ENCODE measurements around the gene LILRB1.
A peak's percentile ranks its signal among the peaks of the same experiment; 100 is the strongest.
"Not testable (repeated sequence)": the region's sequence is repeated elsewhere in the genome, so short reads cannot be mapped to it uniquely, and the experiment has no call there.

LILRB1 gene

GRCh38 chr19:54626757-54627156 is 3.5 kb upstream of the LILRB1 start:
- FAIRE-seq: no peak

DNA sequence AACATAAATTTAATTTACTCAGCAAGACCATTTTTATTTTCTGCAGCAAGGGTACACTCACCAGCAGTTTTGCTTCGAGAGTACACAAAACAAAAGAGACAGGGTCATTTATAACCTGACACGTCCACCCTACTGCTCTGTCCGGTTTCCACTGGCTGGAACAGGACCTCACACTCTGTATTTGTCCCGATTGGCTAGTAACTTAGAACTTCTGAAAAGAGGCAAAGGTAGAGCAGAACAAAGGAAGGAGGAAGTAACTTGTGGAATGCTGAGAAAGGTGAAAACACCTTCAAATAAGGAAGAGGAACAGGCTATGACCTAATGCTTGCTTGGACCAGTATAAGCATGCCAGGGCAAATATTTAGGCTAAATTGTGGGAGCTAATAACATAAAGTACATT is 2.4 kb upstream of the LILRB1 start:
- not testable (repeated sequence) for FAIRE-seq

GRCh38 chr19:54630782-54631181 is 498 bp downstream of the LILRB1 start:
- no peak for FAIRE-seq

GRCh38 chr19:54631489-54632337 is 1.4 kb downstream of the LILRB1 start:
- FAIRE-seq: not testable (repeated sequence)

DNA sequence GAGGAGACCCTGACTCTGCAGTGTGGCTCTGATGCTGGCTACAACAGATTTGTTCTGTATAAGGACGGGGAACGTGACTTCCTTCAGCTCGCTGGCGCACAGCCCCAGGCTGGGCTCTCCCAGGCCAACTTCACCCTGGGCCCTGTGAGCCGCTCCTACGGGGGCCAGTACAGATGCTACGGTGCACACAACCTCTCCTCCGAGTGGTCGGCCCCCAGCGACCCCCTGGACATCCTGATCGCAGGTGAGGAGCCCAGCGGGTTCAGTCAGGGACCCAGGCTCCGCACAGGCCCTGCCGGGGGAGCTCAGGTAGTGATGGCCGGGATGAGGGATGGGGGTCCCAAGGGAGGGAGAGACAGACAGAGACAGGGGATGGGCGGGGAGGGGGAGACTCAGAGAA is 2.2 kb downstream of the LILRB1 start:
- not testable (repeated sequence) for FAIRE-seq

DNA sequence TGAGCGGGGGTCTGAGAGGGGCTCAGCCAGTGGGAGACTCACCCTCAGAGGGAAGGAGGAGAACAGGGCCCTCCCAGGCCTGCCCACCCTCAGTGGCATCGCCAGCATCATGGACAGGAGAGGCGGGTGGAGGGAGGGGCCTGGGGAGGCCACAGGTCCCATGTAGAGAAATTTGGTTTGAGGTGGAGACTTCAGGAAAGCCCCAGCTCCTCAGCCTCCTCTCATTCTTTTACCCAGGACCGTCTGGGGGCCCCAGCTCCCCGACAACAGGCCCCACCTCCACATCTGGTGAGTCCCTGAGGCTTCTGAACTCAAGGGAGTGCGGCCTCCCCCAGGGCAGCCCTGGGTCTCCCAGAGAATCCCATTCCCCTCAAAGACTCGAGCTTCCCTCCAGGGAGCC is 3.1 kb downstream of the LILRB1 start:
- no peak for FAIRE-seq

GRCh38 chr19:54636081-54636480 is 5.8 kb downstream of the LILRB1 start:
- not testable (repeated sequence) for FAIRE-seq

- no peak for FAIRE-seq
Observed at GRCh38 chr19:54638683-54639082, 8.4 kb downstream of the LILRB1 start.

GRCh38 chr19:54642953-54643352 is 12.7 kb downstream of the LILRB1 start:
- FAIRE-seq: not testable (repeated sequence)

GRCh38 chr19:54643583-54643982 is 13.3 kb downstream of the LILRB1 start:
- not testable (repeated sequence) for FAIRE-seq

DNA sequence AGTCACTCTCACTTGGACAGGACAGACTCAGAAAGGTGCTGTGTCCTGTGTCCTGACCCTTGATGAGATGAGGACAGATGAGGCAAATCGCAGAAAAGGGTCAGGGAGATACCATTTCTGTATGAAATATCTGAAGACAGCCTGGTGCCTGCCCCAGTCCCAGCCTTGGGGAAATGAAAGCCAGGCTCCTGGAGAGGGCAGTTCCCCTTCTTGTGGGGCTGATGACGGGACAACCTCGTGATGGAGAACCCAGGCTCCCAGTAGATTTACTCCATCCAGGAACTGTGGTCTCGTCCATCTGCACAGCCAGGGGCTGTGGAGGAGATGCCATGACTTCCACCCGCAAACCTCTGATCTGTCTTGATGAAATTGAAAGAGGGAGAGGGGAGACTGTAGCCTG is 13.8 kb downstream of the LILRB1 start:
- no peak for FAIRE-seq

GRCh38 chr19:54646331-54646841 is 16.1 kb downstream of the LILRB1 start:
- FAIRE-seq: no peak

GRCh38 chr19:54648129-54648528 is 17.8 kb downstream of the LILRB1 start:
- no peak for FAIRE-seq

DNA sequence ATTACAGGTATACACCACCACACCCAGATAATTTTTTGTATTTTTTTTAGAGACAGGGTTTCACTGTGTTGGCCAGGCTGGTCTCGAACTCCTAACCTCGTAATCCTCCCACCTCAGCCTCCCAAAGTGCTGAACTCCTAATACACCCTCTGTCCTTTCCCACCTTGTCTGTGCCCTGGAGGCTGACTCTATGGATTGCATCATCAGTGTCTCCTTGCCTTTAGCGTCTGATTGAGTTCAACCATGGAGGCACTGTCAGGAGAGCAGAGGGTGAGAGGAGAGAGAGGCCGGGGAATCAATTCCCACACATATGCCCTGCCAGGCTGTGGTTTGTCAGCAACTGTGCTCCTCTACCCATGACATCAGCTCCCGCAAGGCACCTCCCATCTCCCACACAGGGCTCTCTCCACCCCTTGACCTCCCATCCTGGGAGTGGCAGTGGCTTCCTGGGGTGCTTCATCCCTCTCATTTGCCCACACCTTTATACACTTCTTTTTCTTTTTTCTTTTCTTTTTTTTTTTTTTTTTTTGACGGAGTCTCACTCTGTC is 19.9 kb downstream of the LILRB1 start:
- FAIRE-seq: no peak

GRCh38 chr19:54653181-54653809 is 23.0 kb downstream of the LILRB1 start:
- peak; percentile 92 for FAIRE-seq

DNA sequence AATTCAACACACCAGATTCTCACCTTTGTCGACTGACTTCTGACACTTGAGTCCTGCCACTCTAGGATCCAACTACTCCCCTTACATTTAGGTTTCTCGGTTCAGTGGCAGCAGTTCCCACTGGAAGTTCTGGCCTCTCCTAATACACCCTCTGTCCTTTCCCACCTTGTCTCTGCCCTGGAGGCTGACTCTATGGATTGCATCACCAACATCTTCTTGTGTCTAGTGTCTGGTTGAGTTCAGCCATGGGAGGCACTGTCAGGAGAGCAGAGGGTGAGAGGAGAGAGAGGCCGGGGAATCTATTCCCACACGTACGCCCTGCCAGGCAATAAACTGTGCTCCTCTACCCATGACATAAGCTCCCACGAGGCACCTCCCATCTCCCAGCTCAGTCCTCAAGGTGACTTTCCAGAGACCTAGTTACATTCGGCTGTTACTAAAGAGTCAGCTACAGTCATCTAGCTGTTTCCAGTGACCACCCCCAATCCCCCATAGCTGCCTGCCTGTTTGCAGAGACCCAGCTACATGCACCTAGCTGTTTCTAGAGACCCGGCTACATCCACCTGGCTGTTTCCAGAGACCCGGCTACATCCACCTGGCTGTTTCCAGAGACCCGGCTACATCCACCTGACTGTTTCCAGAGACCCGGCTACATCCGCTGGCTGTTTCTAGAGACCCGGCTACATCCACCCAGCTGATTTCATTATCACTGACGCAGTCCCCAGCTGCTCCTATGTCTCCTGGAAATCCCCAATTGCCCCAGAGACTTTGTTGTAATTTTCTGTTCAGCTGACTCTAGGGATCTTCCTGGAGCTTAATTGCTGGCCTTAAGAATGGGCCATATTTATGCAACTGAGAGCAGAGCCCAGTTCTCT is 24.4 kb downstream of the LILRB1 start:
- FAIRE-seq: no peak

DNA sequence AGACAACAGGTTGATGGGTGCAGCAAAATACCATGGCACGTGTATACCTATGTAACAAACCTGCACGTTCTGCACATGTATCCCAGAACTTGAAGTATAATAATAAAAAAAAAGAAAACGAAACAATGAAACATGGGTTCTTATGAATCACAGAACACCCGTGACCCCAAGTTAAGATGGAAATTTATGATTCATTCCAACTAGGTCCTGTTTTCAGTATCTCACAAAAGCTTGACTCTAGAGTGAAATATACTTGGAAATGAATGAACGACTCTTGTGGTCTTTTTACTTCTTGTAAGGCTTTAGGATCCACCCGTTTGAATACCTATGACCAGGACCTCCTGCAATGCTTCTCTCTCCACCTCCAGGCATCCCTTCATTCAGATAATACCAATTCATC is 29.0 kb downstream of the LILRB1 start:
- FAIRE-seq: no peak

- FAIRE-seq: no peak
Observed at GRCh38 chr19:54660306-54660705, 30.0 kb downstream of the LILRB1 start.

- FAIRE-seq: no peak
Observed at GRCh38 chr19:54660964-54661363, 30.7 kb downstream of the LILRB1 start.

DNA sequence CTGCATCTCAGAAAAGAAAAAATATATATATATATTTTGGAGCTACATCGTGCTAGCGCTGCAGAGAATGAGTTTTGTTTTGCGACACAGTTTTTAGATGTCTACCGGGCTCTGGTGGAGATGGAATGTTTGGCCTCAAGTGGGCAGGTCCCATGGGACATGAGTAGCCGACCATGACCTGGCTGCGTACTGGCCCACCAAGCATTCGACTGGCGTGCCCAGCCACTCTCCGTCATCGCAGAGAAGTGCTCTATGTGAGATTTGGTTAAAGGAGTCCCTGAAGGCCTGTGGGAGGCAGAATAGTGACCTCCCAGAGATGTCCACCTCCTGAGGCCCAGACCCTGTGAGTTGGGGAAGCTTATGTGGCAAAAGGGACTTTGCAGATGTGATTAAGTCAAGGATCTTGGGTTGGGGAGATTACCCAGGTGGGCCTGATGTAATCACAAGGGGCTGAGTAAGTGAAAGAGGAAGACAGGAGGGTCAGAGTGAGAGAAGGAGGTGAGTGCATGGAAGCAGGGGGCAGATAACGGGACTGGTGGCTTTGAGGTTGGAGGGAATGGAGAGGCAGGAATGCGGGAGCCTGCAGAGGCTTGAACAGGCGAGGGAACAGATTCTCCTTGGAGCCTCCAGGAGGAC is 31.7 kb downstream of the LILRB1 start:
- FAIRE-seq: no peak

DNA sequence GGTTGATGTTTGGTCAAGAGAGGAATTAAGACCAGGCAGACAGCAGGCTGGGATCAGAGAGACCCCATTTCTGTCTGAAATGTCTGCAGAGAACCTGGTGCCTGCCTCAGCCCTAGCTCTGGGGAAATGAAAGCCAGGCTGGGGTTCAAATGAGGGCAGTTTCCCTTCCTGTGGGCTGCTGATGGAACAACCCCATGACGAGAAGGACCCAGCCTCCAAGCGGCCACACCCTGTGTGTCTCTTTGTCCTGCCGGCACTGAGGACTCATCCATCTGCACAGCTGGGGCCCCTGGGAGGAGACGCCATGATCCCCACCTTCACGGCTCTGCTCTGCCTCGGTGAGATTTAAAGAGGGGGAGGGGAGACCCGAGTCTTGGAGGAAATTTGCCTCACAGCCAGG is 32.4 kb downstream of the LILRB1 start, which contains the start of gene LILRB4:
LILRB4 (plus strand) TSS at position 256 of the 400 bp plus-strand sequence; CDS start at position 305, 49 bp downstream.
- FAIRE-seq: no peak

DNA sequence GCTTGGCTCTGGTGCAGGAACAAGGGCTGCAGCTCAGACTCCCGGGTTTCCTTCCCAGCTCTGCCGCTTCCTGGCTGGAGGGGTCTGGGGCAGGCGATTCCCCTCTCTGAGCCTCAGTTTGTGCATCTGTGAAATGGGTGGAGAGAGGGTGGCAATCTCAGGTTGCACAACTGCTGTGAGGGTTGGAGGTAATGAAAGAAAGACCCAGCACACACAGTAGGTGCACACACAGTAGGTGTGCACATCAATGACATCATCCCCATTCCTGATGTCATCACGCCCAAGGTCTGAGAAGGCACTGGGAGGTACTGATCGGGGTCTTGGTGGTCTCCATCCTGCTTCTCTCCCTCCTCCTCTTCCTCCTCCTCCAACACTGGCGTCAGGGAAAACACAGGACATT is 35.2 kb downstream of the LILRB1 start:
- no peak for FAIRE-seq

Data from G401.6 (cell line).